ENCODE measurements around the gene TMCC3. TPM values are rescaled to one million over a fixed set of nuclear protein-coding genes. Genes with fewer than 3 reads are reported as not detected.
"Not testable (repeated sequence)": the region's sequence is repeated elsewhere in the genome, so short reads cannot be mapped to it uniquely, and the experiment has no call there.

Gene TMCC3
- total RNA-seq, 4 donors from 2014 or later: 9.0 to 16.1 (median 14.6) TPM

- Histone ChIP-seq H3K27ac (peak overlapping the region; percentile 25 to 78 (median 75)), H3K4me3 (peak overlapping the region in 3 of 4 donors; percentile 9 to 28 (median 9)), H3K4me1 (peaks cover 0 to 33% (median 15%) of the 10 kb centered on the region in 4 donors), H3K36me3 (no peaks in the 10 kb centered on the region), H3K9me3 (no peaks in the 10 kb centered on the region), H3K27me3 (no peaks in the 10 kb centered on the region)
- no peak for TF ChIP-seq POLR2A (IDR thresholded peaks at IDR 0.05)
- no peak for TF ChIP-seq EP300 (IDR thresholded peaks at IDR 0.05)
- no peak for TF ChIP-seq CTCF (IDR thresholded peaks at IDR 0.05)
- 53 to 54% methylated on average over 11 of the region's 11 CpGs for WGBS, 2 donors
- no peak for DNase-seq (ENCODE audit: low spot score in 2 of 2)
Observed at GRCh38 chr12:94616203-94616729, 34.1 kb downstream of the TMCC3 start.

- H3K9me3 ChIP-seq: no peaks in the 10 kb centered on the region
- WGBS, 2 donors: 20 to 25% methylated on average over 13 to 14 of the region's 14 CpGs
- TF ChIP-seq CTCF (IDR thresholded peaks at IDR 0.05) (no peak), POLR2A (IDR thresholded peaks at IDR 0.05) (no peak), EP300 (IDR thresholded peaks at IDR 0.05) (no peak)
- peaks cover 0 to 28% (median 13%) of the 10 kb centered on the region in 4 donors for H3K4me1 ChIP-seq
- DNase-seq (ENCODE audit: low spot score in 2 of 2): no peak
- no peaks in the 10 kb centered on the region for H3K27me3 ChIP-seq
- H3K36me3 ChIP-seq: no peaks in the 10 kb centered on the region
- peak overlapping the region; percentile 25 to 78 (median 75) for H3K27ac ChIP-seq
- H3K4me3 ChIP-seq: peak overlapping the region; percentile 5 to 28 (median 9)
Observed at GRCh38 chr12:94615260-94616181, 34.8 kb downstream of the TMCC3 start.

- peaks cover 0 to 28% (median 13%) of the 10 kb centered on the region in 4 donors for H3K4me1 ChIP-seq
- H3K4me3 ChIP-seq: no peak overlapping the region
- DNase-seq (ENCODE audit: low spot score in 2 of 2): no peak
- WGBS, 2 donors: 44 to 50% methylated on average over 3 of the region's 3 CpGs
- no peaks in the 10 kb centered on the region for H3K9me3 ChIP-seq
- H3K36me3 ChIP-seq: no peaks in the 10 kb centered on the region
- peak overlapping the region in 3 of 4 donors; percentile 72 to 78 (median 78) for H3K27ac ChIP-seq
- TF ChIP-seq EP300 (IDR thresholded peaks at IDR 0.05) (no peak), POLR2A (IDR thresholded peaks at IDR 0.05) (no peak), CTCF (IDR thresholded peaks at IDR 0.05) (no peak)
- no peaks in the 10 kb centered on the region for H3K27me3 ChIP-seq
Observed at GRCh38 chr12:94614288-94614721, 36.1 kb downstream of the TMCC3 start.

- Histone ChIP-seq H3K36me3 (no peaks in the 10 kb centered on the region), H3K27ac (no peak overlapping the region), H3K4me3 (no peak overlapping the region), H3K9me3 (peaks cover 0 to 14% (median 0%) of the 10 kb centered on the region in 4 donors), H3K27me3 (no peaks in the 10 kb centered on the region), H3K4me1 (peaks cover 0 to 12% (median 2%) of the 10 kb centered on the region in 4 donors)
- no peak for DNase-seq (ENCODE audit: low spot score in 2 of 2)
- TF ChIP-seq EP300 (IDR thresholded peaks at IDR 0.05): no peak
- TF ChIP-seq CTCF (IDR thresholded peaks at IDR 0.05): no peak
- no peak for TF ChIP-seq POLR2A (IDR thresholded peaks at IDR 0.05)
- 85 to 88% methylated on average over 5 of the region's 5 CpGs for WGBS, 2 donors
Observed at GRCh38 chr12:94609917-94610443, 40.4 kb downstream of the TMCC3 start.

GRCh38 chr12:94606810-94607209 lies 43.5 kb downstream of the TMCC3 start:
- H3K36me3 ChIP-seq; H3K4me3 ChIP-seq; H3K27me3 ChIP-seq; DNase-seq (ENCODE audit: low spot score in 2 of 2); H3K27ac ChIP-seq: not testable (repeated sequence)
- peaks cover 0 to 15% (median 4%) of the 10 kb centered on the region in 4 donors for H3K4me1 ChIP-seq
- H3K9me3 ChIP-seq: peaks cover 0 to 14% (median 0%) of the 10 kb centered on the region in 4 donors
- 86 to 90% methylated on average over 6 of the region's 6 CpGs for WGBS, 2 donors

Measured in tibial nerve (tissue), 4 donors.